ENCODE data around the gene RNF7. TPM values are rescaled to one million over a fixed set of nuclear protein-coding genes. Genes with fewer than 3 reads are reported as not detected.

RNF7 gene
- total and polyA plus RNA-seq, 3 experiments from 2014 or later, result 65.9 to 139 (median 67.4) TPM

- Mint-ChIP-seq H3K9me3 (no peaks in the 10 kb centered on the region), H3K4me3 (no peak overlapping the region), H3K27ac (no peak overlapping the region), H3K27me3 (peaks cover 7 to 25% of the 10 kb centered on the region in 2 donors), H3K4me1 (no peaks in the 10 kb centered on the region), H3K36me3 (peaks cover 0 to 3% (median 0%) of the 10 kb centered on the region in 3 donors)
- H3K4me3 ChIP-seq (ENCODE audit: low read length), result no peak overlapping the region
- ChIA-PET POLR2A (no interaction called here), CTCF (no interaction called here)
- no peaks in the 10 kb centered on the region for H3K36me3 ChIP-seq (ENCODE audit: insufficient read depth, low read length)
- H3K9me3 ChIP-seq (ENCODE audit: low read length), result no peaks in the 10 kb centered on the region
- H3K4me1 ChIP-seq (ENCODE audit: insufficient read depth, low read length), result no peaks in the 10 kb centered on the region
- no peak for DNase-seq
- no peak overlapping the region for H3K27ac ChIP-seq (ENCODE audit: low read depth, low read length)
- H3K27me3 ChIP-seq (ENCODE audit: insufficient read depth, low read length, poor library complexity, severe bottlenecking), result no peaks in the 10 kb centered on the region
These were observed 13.9 kb upstream of the RNF7 start for GRCh38 chr3:141724186-141724585.

- ChIA-PET CTCF (interaction anchor here (0.6 kb wide), 1 partner anchor 13 kb away, joined by 4 read pairs; the partner anchor contains the start of gene RNF7), POLR2A (no interaction called here)
- Histone ChIP-seq H3K4me3 (ENCODE audit: low read length) (no peak overlapping the region), H3K36me3 (ENCODE audit: insufficient read depth, low read length) (no peaks in the 10 kb centered on the region), H3K4me1 (ENCODE audit: insufficient read depth, low read length) (no peaks in the 10 kb centered on the region), H3K27ac (ENCODE audit: low read depth, low read length) (no peak overlapping the region), H3K9me3 (ENCODE audit: low read length) (no peaks in the 10 kb centered on the region), H3K27me3 (ENCODE audit: insufficient read depth, low read length, poor library complexity, severe bottlenecking) (no peaks in the 10 kb centered on the region)
- Mint-ChIP-seq H3K27me3 (peaks cover 7 to 20% of the 10 kb centered on the region in 2 donors), H3K4me1 (no peaks in the 10 kb centered on the region), H3K36me3 (no peaks in the 10 kb centered on the region), H3K27ac (no peak overlapping the region), H3K9me3 (no peaks in the 10 kb centered on the region), H3K4me3 (no peak overlapping the region)
- no peak for DNase-seq
These were observed 13.1 kb upstream of the RNF7 start for GRCh38 chr3:141725036-141725435.

- Histone ChIP-seq H3K27ac (ENCODE audit: low read depth, low read length) (no peak overlapping the region), H3K4me1 (ENCODE audit: insufficient read depth, low read length) (no peaks in the 10 kb centered on the region), H3K36me3 (ENCODE audit: insufficient read depth, low read length) (no peaks in the 10 kb centered on the region), H3K9me3 (ENCODE audit: low read length) (no peaks in the 10 kb centered on the region), H3K4me3 (ENCODE audit: low read length) (no peak overlapping the region), H3K27me3 (ENCODE audit: insufficient read depth, low read length, poor library complexity, severe bottlenecking) (no peaks in the 10 kb centered on the region)
- H3K27ac Mint-ChIP-seq, result no peak overlapping the region
- H3K9me3 Mint-ChIP-seq, result no peaks in the 10 kb centered on the region
- no peaks in the 10 kb centered on the region for H3K36me3 Mint-ChIP-seq
- DNase-seq, result no peak
- H3K4me1 Mint-ChIP-seq, result no peaks in the 10 kb centered on the region
- H3K27me3 Mint-ChIP-seq, result peaks cover 7 to 17% of the 10 kb centered on the region in 2 donors
- CTCF ChIA-PET, result interaction anchor here (0.5 to 1.1 kb wide), 2 partner anchors 12 to 187 kb away, joined by 3 to 5 read pairs; partner anchors contain the start of gene RNF7
- H3K4me3 Mint-ChIP-seq, result no peak overlapping the region
- POLR2A ChIA-PET, result no interaction called here
These were observed 11.6 kb upstream of the RNF7 start for GRCh38 chr3:141726483-141726882.

GRCh38 chr3:141728355-141728892 lies 9.7 kb upstream of the RNF7 start:
- H3K36me3 ChIP-seq (ENCODE audit: insufficient read depth, low read length), result no peaks in the 10 kb centered on the region
- Mint-ChIP-seq H3K9me3 (no peaks in the 10 kb centered on the region), H3K4me1 (no peaks in the 10 kb centered on the region), H3K36me3 (no peaks in the 10 kb centered on the region), H3K27me3 (peaks cover 7 to 17% of the 10 kb centered on the region in 2 donors), H3K27ac (peak overlapping the region in 2 of 8 donors; percentile 27 to 39), H3K4me3 (no peak overlapping the region)
- ChIA-PET POLR2A (no interaction called here), CTCF (interaction anchor here (1.2 to 1.9 kb wide), 2 partner anchors 10 to 185 kb away, joined by 3 to 4 read pairs; partner anchors contain the start of gene RNF7)
- H3K27me3 ChIP-seq (ENCODE audit: insufficient read depth, low read length, poor library complexity, severe bottlenecking), result no peaks in the 10 kb centered on the region
- H3K27ac ChIP-seq (ENCODE audit: low read depth, low read length), result no peak overlapping the region
- no peaks in the 10 kb centered on the region for H3K4me1 ChIP-seq (ENCODE audit: insufficient read depth, low read length)
- no peak for DNase-seq
- no peaks in the 10 kb centered on the region for H3K9me3 ChIP-seq (ENCODE audit: low read length)
- H3K4me3 ChIP-seq (ENCODE audit: low read length), result no peak overlapping the region

GRCh38 chr3:141729240-141729639 lies 8.9 kb upstream of the RNF7 start:
- H3K27me3 Mint-ChIP-seq, result peaks cover 7 to 17% of the 10 kb centered on the region in 2 donors
- H3K36me3 Mint-ChIP-seq, result no peaks in the 10 kb centered on the region
- H3K4me1 ChIP-seq (ENCODE audit: insufficient read depth, low read length), result no peaks in the 10 kb centered on the region
- DNase-seq, result no peak
- no peaks in the 10 kb centered on the region for H3K36me3 ChIP-seq (ENCODE audit: insufficient read depth, low read length)
- no peak overlapping the region for H3K27ac ChIP-seq (ENCODE audit: low read depth, low read length)
- ChIA-PET CTCF (interaction anchor here (1.2 to 1.9 kb wide), 2 partner anchors 9 to 184 kb away, joined by 3 to 4 read pairs; partner anchors contain the start of gene RNF7), POLR2A (no interaction called here)
- no peaks in the 10 kb centered on the region for H3K9me3 ChIP-seq (ENCODE audit: low read length)
- no peak overlapping the region for H3K4me3 Mint-ChIP-seq
- H3K27me3 ChIP-seq (ENCODE audit: insufficient read depth, low read length, poor library complexity, severe bottlenecking), result no peaks in the 10 kb centered on the region
- H3K27ac Mint-ChIP-seq, result no peak overlapping the region
- no peaks in the 10 kb centered on the region for H3K4me1 Mint-ChIP-seq
- no peaks in the 10 kb centered on the region for H3K9me3 Mint-ChIP-seq
- H3K4me3 ChIP-seq (ENCODE audit: low read length), result no peak overlapping the region

GRCh38 chr3:141735176-141735575 lies 2.9 kb upstream of the RNF7 start:
- H3K9me3 Mint-ChIP-seq, result no peaks in the 10 kb centered on the region
- POLR2A ChIA-PET, result no interaction called here
- peak overlapping the region; percentile 10 for H3K27ac ChIP-seq (ENCODE audit: low read depth, low read length)
- H3K4me1 ChIP-seq (ENCODE audit: insufficient read depth, low read length), result peaks cover 9% of the 10 kb centered on the region
- no peaks in the 10 kb centered on the region for H3K27me3 Mint-ChIP-seq
- H3K4me3 Mint-ChIP-seq, result no peak overlapping the region
- no peak overlapping the region for H3K4me3 ChIP-seq (ENCODE audit: low read length)
- CTCF ChIA-PET, result interaction anchor here (1.5 kb wide), 1 partner anchor 140 kb away, joined by 4 read pairs; no protein-coding TSS in a partner anchor
- H3K27ac Mint-ChIP-seq, result peak overlapping the region in 3 of 8 donors; percentile 4 to 64 (median 42)
- H3K36me3 Mint-ChIP-seq, result peaks cover 0 to 11% (median 0%) of the 10 kb centered on the region in 3 donors
- H3K9me3 ChIP-seq (ENCODE audit: low read length), result no peaks in the 10 kb centered on the region
- H3K4me1 Mint-ChIP-seq, result peaks cover 13 to 27% (median 26%) of the 10 kb centered on the region in 3 donors
- DNase-seq, result no peak
- no peaks in the 10 kb centered on the region for H3K36me3 ChIP-seq (ENCODE audit: insufficient read depth, low read length)
- H3K27me3 ChIP-seq (ENCODE audit: insufficient read depth, low read length, poor library complexity, severe bottlenecking), result no peaks in the 10 kb centered on the region

- DNase-seq, result no peak
- H3K27ac Mint-ChIP-seq, result peak overlapping the region in 6 of 8 donors; percentile 4 to 84 (median 64)
These were observed 2.2 kb upstream of the RNF7 start for GRCh38 chr3:141735770-141736465.

GRCh38 chr3:141737093-141737492 lies 1.0 kb upstream of the RNF7 start:
- Mint-ChIP-seq H3K36me3 (peaks cover 0 to 19% (median 3%) of the 10 kb centered on the region in 3 donors), H3K4me1 (peaks cover 32 to 47% (median 45%) of the 10 kb centered on the region in 3 donors), H3K4me3 (no peak overlapping the region), H3K9me3 (no peaks in the 10 kb centered on the region), H3K27me3 (no peaks in the 10 kb centered on the region), H3K27ac (peak overlapping the region in 7 of 8 donors; percentile 36 to 97 (median 70))
- Histone ChIP-seq H3K4me3 (ENCODE audit: low read length) (no peak overlapping the region), H3K4me1 (ENCODE audit: insufficient read depth, low read length) (peaks cover 24% of the 10 kb centered on the region), H3K9me3 (ENCODE audit: low read length) (no peaks in the 10 kb centered on the region), H3K36me3 (ENCODE audit: insufficient read depth, low read length) (no peaks in the 10 kb centered on the region), H3K27me3 (ENCODE audit: insufficient read depth, low read length, poor library complexity, severe bottlenecking) (no peaks in the 10 kb centered on the region), H3K27ac (ENCODE audit: low read depth, low read length) (no peak overlapping the region)
- POLR2A ChIA-PET, result interaction anchor here (2.3 kb wide), 1 partner anchor 60 kb away, joined by 20 read pairs; no protein-coding TSS in a partner anchor
- CTCF ChIA-PET, result interaction anchor here (0.8 to 1.3 kb wide), 2 partner anchors 59 to 138 kb away, joined by 3 to 5 read pairs; no protein-coding TSS in a partner anchor
- no peak for DNase-seq

More at GRCh38 chr3:141735770-141736465, 2.2 kb upstream of the RNF7 start:
- no peaks in the 10 kb centered on the region for H3K9me3 ChIP-seq (ENCODE audit: low read length)
- Mint-ChIP-seq H3K4me3 (no peak overlapping the region), H3K36me3 (peaks cover 0 to 14% (median 3%) of the 10 kb centered on the region in 3 donors), H3K27me3 (no peaks in the 10 kb centered on the region), H3K9me3 (no peaks in the 10 kb centered on the region), H3K4me1 (peaks cover 21 to 35% (median 33%) of the 10 kb centered on the region in 3 donors)
- no peak overlapping the region for H3K4me3 ChIP-seq (ENCODE audit: low read length)
- CTCF ChIA-PET, result interaction anchor here (1.5 kb wide), 1 partner anchor 139 kb away, joined by 4 read pairs; no protein-coding TSS in a partner anchor
- H3K27me3 ChIP-seq (ENCODE audit: insufficient read depth, low read length, poor library complexity, severe bottlenecking), result no peaks in the 10 kb centered on the region
- H3K4me1 ChIP-seq (ENCODE audit: insufficient read depth, low read length), result peaks cover 17% of the 10 kb centered on the region
- POLR2A ChIA-PET, result no interaction called here
- H3K36me3 ChIP-seq (ENCODE audit: insufficient read depth, low read length), result no peaks in the 10 kb centered on the region
- H3K27ac ChIP-seq (ENCODE audit: low read depth, low read length), result peak overlapping the region; percentile 10

All from CD8-positive, alpha-beta memory T cell (primary cell).